ENCODE data around the gene C11orf58.
A peak's percentile ranks its signal among the peaks of the same experiment; 100 is the strongest.

C11orf58 gene

GRCh38 chr11:16784666-16785065, 46.2 kb downstream of the C11orf58 start:
- DNase-seq (ENCODE audit: low read depth in 2 of 2) = no peak

- peak in 1 of 2 donors; percentile 23 for DNase-seq (ENCODE audit: low read depth in 2 of 2)
Measured at GRCh38 chr11:16785520-16786128, 47.2 kb downstream of the C11orf58 start.

DNA sequence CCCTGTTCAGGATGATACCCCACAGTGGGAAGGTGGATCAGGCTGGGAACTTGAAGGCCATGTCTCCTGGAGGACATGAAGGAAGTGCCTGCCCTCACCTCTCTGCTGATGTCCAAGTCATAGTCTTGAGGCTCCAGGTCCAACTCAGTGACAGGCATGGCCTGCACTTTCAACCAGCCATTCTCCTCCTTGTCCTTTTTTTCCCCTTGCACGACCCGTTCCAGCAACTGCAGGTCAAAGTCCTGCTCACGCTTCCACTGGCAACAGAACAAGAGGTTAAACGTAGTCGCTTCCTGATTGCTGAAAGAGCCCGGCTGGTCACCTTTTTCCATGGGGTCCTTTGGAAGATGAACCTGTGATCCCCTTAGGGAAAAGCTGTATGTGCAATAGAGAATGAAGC, 47.7 kb downstream of the C11orf58 start:
- no peak for DNase-seq (ENCODE audit: low read depth in 2 of 2)

DNA sequence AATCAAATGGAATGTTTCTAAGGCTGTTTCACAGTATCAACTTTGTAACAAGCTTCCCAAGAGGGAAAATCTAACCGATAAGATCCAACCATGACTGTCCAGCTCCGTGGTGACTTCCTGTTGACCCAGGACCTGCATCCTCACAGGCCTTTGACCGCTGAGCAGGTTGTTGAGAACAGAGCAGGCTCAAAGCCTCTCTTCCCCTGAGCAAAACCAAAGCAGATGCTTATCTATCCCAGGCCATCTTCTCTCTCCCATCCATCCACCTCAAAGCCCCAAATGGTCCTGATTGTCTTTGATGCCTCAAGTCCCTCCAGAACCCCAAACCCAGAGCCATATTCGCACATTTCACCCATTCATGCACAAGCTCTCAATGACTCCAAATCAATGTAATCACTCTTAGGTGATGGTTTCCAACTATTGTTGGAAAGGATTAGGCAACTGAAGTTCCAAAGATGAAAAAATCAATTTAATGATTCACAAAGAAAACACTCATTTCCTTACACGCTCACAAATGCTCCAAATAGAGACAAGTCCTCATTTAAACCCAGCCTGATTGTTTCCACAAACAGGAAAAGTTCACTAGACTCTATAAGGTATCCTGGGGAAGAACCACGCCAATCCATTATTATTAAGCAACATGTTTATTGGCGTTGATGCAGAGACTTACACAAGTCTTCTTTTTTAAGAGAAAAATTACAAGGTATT, 48.7 kb downstream of the C11orf58 start:
- DNase-seq (ENCODE audit: low read depth in 2 of 2) = no peak

- peak; percentile 2 to 9 for DNase-seq (ENCODE audit: low read depth in 2 of 2)
Measured at GRCh38 chr11:16788141-16789062, 50.0 kb downstream of the C11orf58 start.

DNA sequence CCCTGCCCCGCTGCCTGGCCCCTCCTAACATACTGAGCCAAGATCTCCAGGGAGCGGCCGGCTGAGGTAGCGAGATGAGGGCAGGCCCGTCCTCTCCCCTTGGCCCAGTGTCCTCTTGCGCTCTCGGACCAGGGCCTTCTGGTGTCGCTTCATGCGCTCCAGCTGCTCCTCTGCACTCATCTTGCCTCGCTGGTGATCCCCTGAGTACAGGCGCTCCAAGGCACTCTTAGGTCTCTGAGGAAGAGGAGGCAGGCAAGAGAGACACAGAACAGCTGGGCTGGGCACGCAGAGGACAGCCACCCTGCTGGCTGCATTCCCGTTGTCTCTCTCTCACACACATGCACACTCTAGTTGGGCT, 50.6 kb downstream of the C11orf58 start:
- DNase-seq (ENCODE audit: low read depth in 2 of 2) = no peak

DNA sequence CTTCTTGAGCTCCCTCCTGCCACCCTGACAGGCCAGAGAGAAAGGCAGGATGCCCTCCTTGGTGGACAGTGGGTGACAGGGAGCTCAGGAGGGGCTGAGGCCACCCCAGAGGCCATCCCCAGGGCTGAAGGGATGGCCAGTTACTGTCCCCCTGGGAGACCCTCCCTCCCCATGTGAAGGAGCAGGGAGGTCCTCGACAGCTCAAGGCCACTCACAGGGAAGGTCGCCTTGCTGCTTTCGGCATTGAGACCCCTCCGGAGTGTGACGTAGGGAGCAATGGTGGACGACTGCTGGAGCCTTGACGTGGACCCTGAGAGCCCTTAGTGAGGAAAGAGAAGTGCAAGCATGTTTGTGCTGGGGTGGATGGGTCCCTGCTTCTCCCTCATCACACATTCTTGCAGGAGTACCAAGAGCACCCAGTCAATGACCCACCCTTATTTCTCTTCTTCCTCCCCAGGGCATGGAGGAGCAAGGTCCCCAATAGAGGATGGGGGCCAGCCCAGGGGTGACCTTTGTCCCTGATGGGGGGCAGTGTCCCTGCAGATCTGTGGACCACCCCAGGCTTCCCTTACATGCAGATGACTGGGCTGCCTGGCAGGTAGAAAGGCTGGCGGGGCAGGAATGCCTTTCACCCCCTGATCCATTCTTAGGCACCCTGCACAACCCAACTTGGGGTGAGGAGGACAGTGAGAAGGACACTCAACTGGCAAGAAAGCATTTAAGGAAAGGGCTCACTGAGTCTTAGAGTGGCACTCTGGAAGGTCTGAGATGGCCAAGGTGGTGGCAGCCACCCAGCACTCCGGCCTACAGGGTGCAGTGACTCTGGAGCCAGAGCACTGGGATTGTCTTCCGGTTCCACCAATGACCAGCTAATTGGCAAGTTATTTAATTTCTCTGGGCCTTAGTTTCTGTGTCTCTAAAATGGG, 51.4 kb downstream of the C11orf58 start:
- DNase-seq (ENCODE audit: low read depth in 2 of 2) = no peak

DNA sequence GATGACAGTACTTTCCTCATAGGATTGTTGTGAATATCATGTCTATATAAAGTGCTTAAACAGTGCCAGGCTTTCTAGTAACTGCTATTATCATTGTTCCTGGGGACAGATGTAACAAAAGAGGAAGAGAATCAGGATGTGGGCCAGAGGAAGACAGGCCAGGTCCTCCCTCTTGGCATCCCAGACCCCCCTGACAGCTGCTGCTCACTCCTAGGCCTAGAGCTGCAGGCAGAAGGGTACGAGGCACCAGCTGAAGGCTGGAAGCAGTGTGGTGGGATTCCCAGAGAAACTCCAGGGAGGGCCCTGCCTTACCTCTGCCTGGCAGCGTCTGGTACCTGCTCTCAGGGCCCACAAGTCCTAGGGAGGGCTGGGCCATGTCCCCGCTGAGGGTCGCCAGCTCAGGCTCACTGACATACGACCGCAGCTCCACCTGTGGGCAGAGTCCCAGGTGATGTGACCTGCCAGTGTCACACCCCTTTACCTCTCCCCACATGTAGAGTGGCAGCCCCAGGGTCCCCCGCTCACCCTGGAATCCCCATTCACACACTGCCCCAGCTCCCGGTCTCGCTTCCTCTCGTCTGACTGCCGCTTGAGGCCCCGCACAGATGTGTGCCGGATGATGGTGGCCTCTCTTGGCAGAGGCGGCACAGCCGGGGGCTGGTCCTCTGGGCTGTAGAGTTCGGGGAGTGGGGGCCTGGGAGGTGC, 52.2 kb downstream of the C11orf58 start:
- no peak for DNase-seq (ENCODE audit: low read depth in 2 of 2)

DNA sequence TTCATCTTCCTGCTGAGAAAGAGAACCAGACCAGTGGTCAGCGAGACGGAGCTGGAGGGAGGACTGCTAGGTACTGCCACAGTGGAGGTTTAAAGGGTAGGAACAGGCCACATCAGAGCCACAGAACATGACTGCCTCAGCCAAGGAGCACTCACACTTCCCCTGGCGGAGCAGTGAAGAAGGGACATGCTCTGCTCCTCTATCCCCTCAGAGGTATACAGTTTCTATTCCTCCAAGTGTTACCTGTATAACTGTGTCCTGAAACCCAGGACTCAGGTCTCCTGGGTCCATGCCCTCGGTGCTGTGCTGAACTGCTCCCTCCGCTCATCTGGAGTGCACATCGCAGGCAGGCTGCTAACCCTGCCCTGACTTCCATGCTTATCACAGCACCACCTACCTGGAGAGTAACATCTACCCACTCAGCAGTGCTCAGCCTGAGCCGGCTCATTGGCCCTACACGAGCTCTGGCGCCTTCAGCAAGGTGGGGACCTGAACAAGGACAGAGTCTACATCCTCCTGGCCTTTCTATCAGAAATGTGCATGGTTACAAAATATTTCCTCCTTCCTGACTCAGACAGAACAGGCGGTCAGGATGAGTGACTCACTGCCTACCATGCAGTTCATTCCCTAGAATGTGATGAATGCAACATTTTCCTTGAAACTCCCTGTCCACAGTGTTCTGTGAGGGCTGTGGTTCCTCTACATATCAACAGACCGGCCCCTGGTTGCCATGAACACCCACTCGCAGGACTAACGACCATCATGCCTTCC, 52.9 kb downstream of the C11orf58 start:
- DNase-seq (ENCODE audit: low read depth in 2 of 2) = no peak

DNA sequence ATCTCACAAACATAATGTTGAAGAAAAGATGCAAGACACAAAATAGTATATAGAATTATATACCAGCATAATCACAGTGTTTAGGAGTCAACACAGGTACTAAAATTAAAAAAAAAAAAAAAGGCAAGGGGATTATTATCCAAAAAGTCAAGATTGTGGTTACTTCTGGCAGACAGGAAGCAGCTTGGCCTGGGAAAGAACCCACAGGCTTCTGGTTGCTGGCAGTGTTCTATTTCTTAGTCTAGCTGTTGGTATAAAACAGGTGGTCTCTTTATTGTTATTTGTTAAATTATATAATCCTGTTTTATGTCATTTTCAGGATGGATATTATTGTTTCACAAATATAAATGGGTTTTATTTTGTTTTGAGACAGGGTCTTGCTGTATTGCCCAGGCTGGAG, 54.0 kb downstream of the C11orf58 start:
- DNase-seq (ENCODE audit: low read depth in 2 of 2) = no peak

GRCh38 chr11:16793009-16793408, 54.6 kb downstream of the C11orf58 start:
- no peak for DNase-seq (ENCODE audit: low read depth in 2 of 2)

DNA sequence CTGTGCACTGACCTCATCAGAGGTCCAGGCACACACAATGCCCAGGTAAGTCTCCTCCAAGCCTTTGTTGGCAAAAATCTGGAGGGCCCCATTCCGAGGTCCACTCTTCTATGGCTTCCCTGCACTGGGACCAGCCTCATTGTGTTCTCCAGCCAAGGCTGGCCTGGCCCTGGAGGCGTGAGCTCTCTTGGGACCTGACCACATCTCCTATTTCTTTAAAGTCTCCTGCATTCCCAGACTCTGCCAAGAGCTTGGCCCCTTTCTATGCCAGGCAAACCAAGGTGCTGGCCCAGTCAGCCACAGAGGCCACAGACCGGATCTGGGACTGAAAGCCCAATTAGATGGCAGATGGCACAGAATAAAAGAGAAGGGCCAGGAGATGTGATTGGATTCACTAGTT, 55.1 kb downstream of the C11orf58 start:
- no peak for DNase-seq (ENCODE audit: low read depth in 2 of 2)

DNA sequence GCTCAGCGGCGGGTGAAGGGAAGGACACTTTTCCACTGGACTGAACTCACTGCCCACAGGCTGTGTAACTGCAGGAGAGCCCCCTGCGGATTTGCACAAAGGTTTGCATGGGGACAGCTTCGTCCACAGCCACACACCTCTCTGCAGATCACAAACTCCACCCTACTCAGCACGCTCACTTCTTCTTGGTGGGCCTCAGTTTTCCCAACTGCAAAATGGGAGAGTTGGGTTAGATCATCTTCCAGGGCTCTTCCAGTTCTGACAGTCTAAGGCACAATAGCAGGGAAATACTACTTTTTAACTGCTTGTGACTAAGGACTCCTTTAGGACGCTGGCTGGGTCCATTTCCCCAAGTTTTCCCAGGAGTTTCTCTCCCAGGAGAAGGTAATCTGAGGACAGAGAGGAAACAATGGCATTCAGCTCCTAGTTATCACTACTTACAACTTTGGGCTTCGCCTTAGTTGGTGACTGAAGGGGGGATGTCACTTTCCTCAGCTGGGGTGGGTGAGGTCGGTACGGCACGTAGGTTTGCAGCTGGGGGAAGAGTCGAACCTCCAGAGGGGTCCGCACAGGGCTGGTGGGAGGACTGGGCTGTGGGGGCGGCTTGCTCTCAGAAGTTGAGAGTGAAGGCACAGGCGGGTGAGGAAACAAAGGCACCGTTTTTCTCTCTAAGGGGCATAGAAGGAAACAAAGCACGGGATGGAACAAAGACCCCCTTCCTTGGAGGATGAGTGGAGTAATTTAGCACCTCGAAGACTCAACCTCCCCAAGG, 55.8 kb downstream of the C11orf58 start:
- DNase-seq (ENCODE audit: low read depth in 2 of 2) = no peak

- no peak for DNase-seq (ENCODE audit: low read depth in 2 of 2)
Measured at GRCh38 chr11:16795146-16795545, 56.7 kb downstream of the C11orf58 start.

DNA sequence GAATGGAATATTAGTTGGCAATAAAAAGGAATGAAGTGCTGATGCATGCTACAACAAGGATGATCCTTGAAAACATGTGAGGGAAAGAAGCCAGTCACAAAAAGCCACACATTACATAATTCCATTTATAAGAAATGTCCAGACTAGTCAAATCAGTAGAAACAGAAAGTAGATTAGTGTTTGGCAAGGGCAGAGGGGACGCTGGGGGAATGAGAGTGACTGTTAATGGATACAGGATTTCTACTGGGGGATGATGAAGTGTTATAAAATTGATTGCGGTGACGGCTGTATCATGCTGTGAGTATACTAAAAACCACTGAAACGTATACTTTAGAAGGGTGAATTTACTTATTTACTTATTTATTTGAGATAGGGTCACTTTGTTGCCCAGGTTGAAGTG, 57.9 kb downstream of the C11orf58 start:
- no peak for DNase-seq (ENCODE audit: low read depth in 2 of 2)

GRCh38 chr11:16797776-16798175, 59.3 kb downstream of the C11orf58 start:
- DNase-seq (ENCODE audit: low read depth in 2 of 2) = no peak

DNA sequence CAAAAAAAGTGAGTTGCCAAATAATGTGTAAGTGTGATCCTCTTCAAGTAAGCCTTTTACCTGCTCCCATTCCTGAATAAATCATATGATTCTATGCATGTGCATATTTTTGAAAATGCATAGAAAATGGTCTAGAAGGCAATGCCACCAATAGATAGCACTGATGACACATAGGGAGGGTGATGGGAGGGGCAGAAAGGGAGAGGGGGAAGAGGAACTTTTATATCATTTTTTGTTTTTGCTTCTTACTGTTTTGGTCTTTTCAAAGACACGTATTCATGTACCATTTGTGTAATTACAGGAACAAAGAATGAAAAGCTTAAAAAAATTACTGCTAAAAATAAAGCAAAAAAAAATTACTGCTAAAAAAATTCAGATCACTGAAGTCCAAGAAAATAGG, 60.8 kb downstream of the C11orf58 start:
- no peak for DNase-seq (ENCODE audit: low read depth in 2 of 2)

DNA sequence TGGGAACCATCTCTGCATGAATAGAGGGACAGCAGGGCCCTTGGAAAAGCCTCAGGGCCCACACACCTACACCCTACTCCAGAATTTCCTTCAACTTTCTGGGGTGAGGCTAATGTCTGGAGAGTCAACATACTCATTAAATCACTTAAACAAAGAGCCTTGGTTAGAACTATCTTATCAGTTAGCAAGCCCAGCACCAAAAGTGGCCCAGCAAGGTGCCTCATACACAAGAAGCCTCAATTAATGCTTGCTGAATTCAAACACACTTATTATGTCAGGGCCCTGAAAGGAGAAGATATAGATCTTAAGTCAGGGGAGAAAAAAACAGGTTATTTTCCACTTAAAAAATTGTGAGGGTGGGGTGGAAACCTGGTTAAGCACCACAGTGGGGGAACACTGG, 61.4 kb downstream of the C11orf58 start:
- DNase-seq (ENCODE audit: low read depth in 2 of 2) = no peak

GRCh38 chr11:16800382-16800781, 61.9 kb downstream of the C11orf58 start:
- no peak for DNase-seq (ENCODE audit: low read depth in 2 of 2)

All from stimulated activated CD8-positive, alpha-beta memory T cell treated with anti-CD3 and anti-CD28 coated beads, Interleukin-15, amount 100 ng/mL, for 4 hours (primary cell).